Neural cell (in vitro differentiated cells): ENCODE measurements around the gene FLYWCH1. TPM values are rescaled to one million over a fixed set of nuclear protein-coding genes. Genes with fewer than 3 reads are reported as not detected.

Source experiments
- H2AFZ ChIP-seq: fragments of 200-600, 300-800 bp; sonication (generic), shearing (Covaris generic); 2 replicates; pipeline ENCODE4 v1.6.0; 2014; ENCODE audit warnings: low read depth, mild to moderate bottlenecking, antibody characterized with exemption, low read length, moderate library complexity
- H3F3A ChIP-seq: fragments of 200-600 bp; shearing (Covaris generic); 2 replicates; pipeline ENCODE4 v1.6.1; 2016; ENCODE audit warnings: mild to moderate bottlenecking, moderate library complexity, mixed read lengths, antibody characterized with exemption, low read length; ENCODE audit not compliant: insufficient read depth, poor library complexity, severe bottlenecking
- H3K27ac ChIP-seq: fragments of 200-600, 300-800 bp; sonication (generic), shearing (Covaris generic); 2 replicates; pipeline ENCODE4 v1.5.1; 2014; ENCODE audit warnings: mild to moderate bottlenecking, low read length, moderate library complexity
- H3K27me3 ChIP-seq: fragments of 300-800, 200-600 bp; sonication (generic), shearing (Covaris generic); 2 replicates; pipeline ENCODE4 v1.6.0; 2014; ENCODE audit warnings: mild to moderate bottlenecking, low read depth, low read length, moderate library complexity; ENCODE audit not compliant: insufficient read depth
- H3K36me3 ChIP-seq: fragments of 300-800, 200-600 bp; sonication (generic), shearing (Covaris generic); 2 replicates; pipeline ENCODE4 v1.5.1; 2014; ENCODE audit warnings: mild to moderate bottlenecking, antibody characterized with exemption, low read length, moderate library complexity; ENCODE audit not compliant: insufficient read depth
- H3K4me2 ChIP-seq: fragments of 300-800, 200-600 bp; sonication (generic), shearing (Covaris generic); 2 replicates; pipeline ENCODE4 v1.6.0; 2014; ENCODE audit warnings: mild to moderate bottlenecking, low read length
- H3K4me3 ChIP-seq: fragments of 300-800, 200-600 bp; sonication (generic), shearing (Covaris generic); 2 replicates; pipeline ENCODE4 v1.5.1; 2014; ENCODE audit warnings: mild to moderate bottlenecking, low read length, moderate library complexity
- H3K79me2 ChIP-seq: fragments of 200-600 bp; shearing (Covaris generic); replicated peaks from 2 replicates; pipeline ENCODE4 v1.6.0; 2014; ENCODE audit warnings: mild to moderate bottlenecking, low read length, moderate library complexity; ENCODE audit not compliant: insufficient read depth
- H3K9ac ChIP-seq: fragments of 300-800, 200-600 bp; sonication (generic), shearing (Covaris generic); 2 replicates; pipeline ENCODE4 v1.6.1; 2016; ENCODE audit warnings: mild to moderate bottlenecking, low read length, mixed read lengths
- H3K9me2 ChIP-seq: fragments of 200-600 bp; shearing (Covaris generic); 2 replicates; pipeline ENCODE4 v1.6.1; 2016; ENCODE audit warnings: mild to moderate bottlenecking, low read length, mixed read lengths; ENCODE audit not compliant: insufficient read depth
- H3K9me3 ChIP-seq: fragments of 200-600, 300-800 bp; sonication (generic), shearing (Covaris generic); 2 replicates; pipeline ENCODE4 v1.6.1; 2016; ENCODE audit warnings: mild to moderate bottlenecking, mixed run types, low read length, moderate library complexity, mixed read lengths
- H4K20me1 ChIP-seq: fragments of 200-600 bp; shearing (Covaris generic); 2 replicates; pipeline ENCODE4 v1.6.1; 2016; ENCODE audit warnings: mild to moderate bottlenecking, mixed run types; ENCODE audit not compliant: insufficient read depth
- CTCF ChIP-seq: fragments of 450-650 bp; IDR thresholded peaks from 2 replicates; pipeline ENCODE4 v1.5.1; 2014; ENCODE audit warnings: antibody characterized with exemption, mild to moderate bottlenecking, moderate library complexity; ENCODE audit not compliant: poor library complexity, severe bottlenecking
- EP300 ChIP-seq: fragments of 450-650 bp; conservative IDR thresholded peaks from 2 replicates; pipeline ENCODE4 v1.6.1; 2014; ENCODE audit warnings: antibody characterized with exemption, mild to moderate bottlenecking, moderate library complexity; ENCODE audit not compliant: poor library complexity, severe bottlenecking
- EZH2 ChIP-seq: fragments of 200-600, 300-800 bp; shearing (Covaris generic), sonication (generic); IDR thresholded peaks from 2 replicates; pipeline ENCODE4 v1.6.1; 2014; ENCODE audit warnings: antibody characterized with exemption, low read length, borderline replicate concordance, mild to moderate bottlenecking; ENCODE audit not compliant: insufficient read depth, poor library complexity, severe bottlenecking
- MXI1 ChIP-seq: fragments of 450-650 bp; conservative IDR thresholded peaks from 2 replicates; pipeline ENCODE4 v1.6.1; 2014; ENCODE audit warnings: antibody characterized with exemption, mild to moderate bottlenecking; ENCODE audit not compliant: poor library complexity, severe bottlenecking
- POLR2AphosphoS5 ChIP-seq: IDR thresholded peaks from 2 replicates; pipeline ENCODE4 v1.6.1; 2012
- RAD21 ChIP-seq: fragments of 450-650 bp; conservative IDR thresholded peaks from 2 replicates; pipeline ENCODE4 v1.6.1; 2014; ENCODE audit warnings: antibody characterized with exemption, mild to moderate bottlenecking, moderate library complexity
- REST ChIP-seq: IDR thresholded peaks from 2 replicates; pipeline ENCODE4 v1.6.1; 2012; ENCODE audit warnings: borderline replicate concordance
- SMC3 ChIP-seq: fragments of 450-650 bp; conservative IDR thresholded peaks from 2 replicates; pipeline ENCODE4 v1.6.1; 2014; ENCODE audit warnings: antibody characterized with exemption, mild to moderate bottlenecking, moderate library complexity; ENCODE audit not compliant: poor library complexity
- TAF1 ChIP-seq: IDR thresholded peaks from 2 replicates; pipeline ENCODE4 v1.6.1; 2012; ENCODE audit warnings: low read depth
- polyA plus RNA-seq: library from polyadenylated mRNA; depleted of rRNA; stranded (reverse); fragments of >200 nt; gene quantifications from 2 replicates; pipeline ENCODE4 v1.2.3, GENCODE V29; 2014

FLYWCH1 gene
- polyA plus RNA-seq, 1 donor from 2014 or later = 33.0 TPM

- TF ChIP-seq RAD21 = no peak
- TF ChIP-seq CTCF = no peak
- TF ChIP-seq POLR2AphosphoS5 = no peak
- no peak for TF ChIP-seq EP300
- TF ChIP-seq MXI1 = no peak
- no peak for TF ChIP-seq TAF1
- TF ChIP-seq EZH2 = no peak
- no peak for TF ChIP-seq SMC3
- no peak for TF ChIP-seq REST
- Histone ChIP-seq H3K79me2 (no peaks in the 10 kb centered on the region), H3K36me3 (peaks cover 9% of the 10 kb centered on the region), H3K4me2 (no peak overlapping the region), H3K9me3 (no peaks in the 10 kb centered on the region), H4K20me1 (no peaks in the 10 kb centered on the region), H3F3A (no peaks in the 10 kb centered on the region), H3K4me3 (no peak overlapping the region), H3K9ac (no peak overlapping the region), H3K27me3 (no peaks in the 10 kb centered on the region), H2AFZ (no peak overlapping the region), H3K9me2 (no peaks in the 10 kb centered on the region), H3K27ac (no peak overlapping the region)
Observed at GRCh38 chr16:2949705-2950352, 38.1 kb downstream of the FLYWCH1 start.

DNA sequence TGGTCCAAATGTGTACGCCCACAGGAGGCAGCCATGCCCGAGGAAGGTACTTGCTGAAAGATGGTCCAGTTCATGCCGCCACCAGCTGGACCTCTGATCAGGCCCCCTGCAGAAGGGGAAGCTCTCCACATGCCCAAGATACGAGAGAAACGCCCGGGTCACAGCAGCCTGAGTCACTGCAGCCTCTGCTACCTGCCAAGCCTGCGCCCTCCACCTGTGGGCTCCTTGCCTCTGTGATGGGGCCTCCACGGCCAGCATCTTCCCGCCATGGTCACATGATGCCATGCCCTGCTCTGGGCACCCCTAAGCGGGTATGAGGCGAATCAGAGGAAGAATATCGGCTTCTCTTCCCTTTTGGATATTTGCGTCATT, 38.6 kb downstream of the FLYWCH1 start:
- Histone ChIP-seq H3K27me3 (no peaks in the 10 kb centered on the region), H3K36me3 (peaks cover 9% of the 10 kb centered on the region), H3K79me2 (no peaks in the 10 kb centered on the region), H3F3A (no peaks in the 10 kb centered on the region), H3K4me3 (no peak overlapping the region), H3K9me3 (no peaks in the 10 kb centered on the region), H3K27ac (no peak overlapping the region), H2AFZ (no peak overlapping the region), H3K4me2 (no peak overlapping the region), H3K9me2 (no peaks in the 10 kb centered on the region), H4K20me1 (no peaks in the 10 kb centered on the region), H3K9ac (no peak overlapping the region)
- TF ChIP-seq CTCF (no peak), EZH2 (no peak), SMC3 (no peak), TAF1 (no peak), REST (no peak)
